GM12878 (cell line): ENCODE results near the gene PROCA1. TPM values are rescaled to one million over a fixed set of nuclear protein-coding genes. Genes with fewer than 3 reads are reported as not detected.
A peak's percentile ranks its signal among the peaks of the same experiment; 100 is the strongest.

Experiments
- CHD1 ChIP-seq: IDR thresholded peaks from 2 replicates; pipeline ENCODE4 v1.6.1; 2012; ENCODE audit warnings: low read depth, low read length, improper control_type of control experiment
- CREB1 ChIP-seq: IDR thresholded peaks from 2 replicates; pipeline ENCODE4 v1.6.1; 2012; ENCODE audit warnings: low read depth, mild to moderate bottlenecking, inconsistent platforms
- FOS ChIP-seq: IDR thresholded peaks from 3 replicates; pipeline ENCODE4 v1.6.1; 2011; ENCODE audit warnings: borderline replicate concordance; ENCODE audit not compliant: insufficient read length; ENCODE audit errors: extremely low read depth
- GABPA ChIP-seq: IDR thresholded peaks from 2 replicates; pipeline ENCODE4 v1.6.1; 2014; ENCODE audit warnings: antibody characterized with exemption, low read depth, mild to moderate bottlenecking, inconsistent platforms
- HDGF ChIP-seq: fragments of 450-650 bp; IDR thresholded peaks from 2 replicates; pipeline ENCODE4 v1.6.1; 2016; ENCODE audit warnings: antibody characterized with exemption
- IKZF1 ChIP-seq: fragments of 450-650 bp; conservative IDR thresholded peaks from 2 replicates; pipeline ENCODE4 v1.6.1; 2017; ENCODE audit warnings: antibody characterized with exemption, mild to moderate bottlenecking
- JUNB ChIP-seq: IDR thresholded peaks from 2 replicates; pipeline ENCODE4 v1.6.1; 2016; ENCODE audit warnings: antibody characterized with exemption, mild to moderate bottlenecking
- KAT2A ChIP-seq: conservative IDR thresholded peaks from 2 replicates; pipeline ENCODE4 v1.6.1; 2011; ENCODE audit warnings: low read depth, low read length; ENCODE audit not compliant: control insufficient read depth
- LARP7 ChIP-seq: fragments of 450-650 bp; IDR thresholded peaks from 2 replicates; pipeline ENCODE4 v1.6.1; 2017; ENCODE audit warnings: mild to moderate bottlenecking
- MEF2B ChIP-seq: fragments of 450-650 bp; IDR thresholded peaks from 2 replicates; pipeline ENCODE4 v1.6.1; 2018; ENCODE audit warnings: mild to moderate bottlenecking, moderate library complexity; ENCODE audit not compliant: partially characterized antibody, poor library complexity, severe bottlenecking
- MXI1 ChIP-seq: fragments of 150-350 bp; IDR thresholded peaks from 2 replicates; pipeline ENCODE4 v1.6.1; 2011; ENCODE audit warnings: low read depth, mild to moderate bottlenecking, inconsistent platforms, low read length, improper control_type of control experiment
- NR2C1 ChIP-seq: fragments of 450-650 bp; IDR thresholded peaks from 2 replicates; pipeline ENCODE4 v1.6.1; 2017; ENCODE audit warnings: antibody characterized with exemption, mild to moderate bottlenecking, moderate library complexity
- PKNOX1 ChIP-seq: fragments of 450-650 bp; IDR thresholded peaks from 2 replicates; pipeline ENCODE4 v1.6.1; 2016; ENCODE audit warnings: mild to moderate bottlenecking
- RCOR1 ChIP-seq: conservative IDR thresholded peaks from 2 replicates; pipeline ENCODE4 v1.6.1; 2012; ENCODE audit warnings: low read depth, low read length, improper control_type of control experiment
- SKIL ChIP-seq: fragments of 450-650 bp; IDR thresholded peaks from 2 replicates; pipeline ENCODE4 v1.6.1; 2017; ENCODE audit warnings: mild to moderate bottlenecking, low read depth, inconsistent platforms; ENCODE audit not compliant: poor library complexity, severe bottlenecking
- SMAD5 ChIP-seq: IDR thresholded peaks from 2 replicates; pipeline ENCODE4 v1.6.1; 2016; ENCODE audit warnings: antibody characterized with exemption, low read depth
- SP1 ChIP-seq: IDR thresholded peaks from one replicate; pipeline ENCODE4 v1.6.1; 2011; ENCODE audit warnings: low read depth, low read length
- TBL1XR1 ChIP-seq: IDR thresholded peaks from 2 replicates; pipeline ENCODE4 v1.6.1; 2012; ENCODE audit warnings: low read depth, low read length, improper control_type of control experiment
- USF2 ChIP-seq: IDR thresholded peaks from 2 replicates; pipeline ENCODE4 v1.6.1; 2011; ENCODE audit warnings: low read depth, low read length, improper control_type of control experiment, borderline replicate concordance
- YBX1 ChIP-seq: fragments of 450-650 bp; IDR thresholded peaks from 2 replicates; pipeline ENCODE4 v1.6.1; 2016; ENCODE audit warnings: antibody characterized with exemption
- ZBTB40 ChIP-seq: fragments of 450-650 bp; IDR thresholded peaks from 2 replicates; pipeline ENCODE4 v1.6.1; 2016; ENCODE audit warnings: mild to moderate bottlenecking, moderate library complexity, borderline replicate concordance
- ZNF207 ChIP-seq: fragments of 450-650 bp; IDR thresholded peaks from 2 replicates; pipeline ENCODE4 v1.6.1; 2014; ENCODE audit warnings: antibody characterized with exemption, mild to moderate bottlenecking, borderline replicate concordance
- ZNF217 ChIP-seq: fragments of 450-650 bp; IDR thresholded peaks from 2 replicates; pipeline ENCODE4 v1.6.1; 2017; ENCODE audit warnings: antibody characterized with exemption, mild to moderate bottlenecking
- ZNF384 ChIP-seq: IDR thresholded peaks from 2 replicates; pipeline ENCODE4 v1.6.1; 2012; ENCODE audit warnings: low read depth, mild to moderate bottlenecking, low read length, improper control_type of control experiment, borderline replicate concordance
- polyA plus RNA-seq, 11 experiments: library from polyadenylated mRNA; depleted of rRNA in 4 of 11; unstranded in 6 of 11; stranded (reverse) in 5 of 11; fragments of >200 nt; fragmentation: Nextera tagmentation in 4 of 11; fragmentation: Illumina TruSeq in 1 of 11; extraction: Ambion mirVana in 4 of 11; extraction: Trizol in 1 of 11; gene quantifications; 1 replicate in 1 of 11; 2 replicates in 10 of 11; pipeline versions ENCODE4 v1.2.1 to v1.2.3, GENCODE V29; 2011 to 2016; ENCODE audit warnings: inconsistent platforms in 2 of 11, missing spikeins in 2 of 11, low read depth in 1 of 11
- total RNA-seq, 4 experiments: library from RNA; depleted of rRNA in 3 of 4; stranded (reverse); fragments of >200 nt in 3 of 4; fragmentation: Illumina TruSeq in 1 of 4; extraction: Trizol in 1 of 4; gene quantifications; 2 replicates each; pipeline versions ENCODE4 v1.2.1 to v1.2.3, GENCODE V29; 2013 to 2021

PROCA1 gene
- total and polyA plus RNA-seq, 10 of the 15 experiments (the other 5 are each of a cell fraction or from before 2014, with no cell fraction given) = 0.35 to 4.8 (median 1.4) TPM

- no peak for TF ChIP-seq ZNF384
- TF ChIP-seq LARP7 = peak; percentile 76
- peak; percentile 89 for TF ChIP-seq MXI1
- TF ChIP-seq GABPA = no peak
- no peak for TF ChIP-seq CREB1
- peak; percentile 61 for TF ChIP-seq SKIL
- TF ChIP-seq YBX1 = no peak
- peak; percentile 65 for TF ChIP-seq IKZF1
- no peak; the same call in 1 of the 2 replicates for TF ChIP-seq ZBTB40
- TF ChIP-seq NR2C1 = no peak
- TF ChIP-seq HDGF = peak; percentile 51
- TF ChIP-seq ZNF217 = no peak
- no peak for TF ChIP-seq FOS
- no peak for TF ChIP-seq KAT2A
- TF ChIP-seq RCOR1 = no peak
- peak; percentile 84; the same call in 1 of the 2 replicates for TF ChIP-seq TBL1XR1
- no peak for TF ChIP-seq USF2
- no peak for TF ChIP-seq PKNOX1
- no peak for TF ChIP-seq SMAD5
- 0 out of 2 replicates have a peak, but pooled peaks have one; percentile 48 for TF ChIP-seq CHD1
- TF ChIP-seq SP1 = peak; percentile 26
- TF ChIP-seq JUNB = no peak
- peak; percentile 84 for TF ChIP-seq MEF2B
- TF ChIP-seq ZNF207 = no peak
Measured at GRCh38 chr17:28726627-28727491, 15.2 kb upstream of the PROCA1 start (continued).
